ENCODE data around the gene GAS6. TPM values are rescaled to one million over a fixed set of nuclear protein-coding genes. Genes with fewer than 3 reads are reported as not detected.

GAS6 gene
- total and polyA plus RNA-seq, 9 of the 15 experiments (the other 6 are each of a cell fraction or from before 2014, with no cell fraction given): 0.14 to 9.7 (median 4.7) TPM; not detected in 1

GRCh38 chr13:113897161-113897560 is 33.3 kb upstream of the GAS6 start (continued):
- TF ChIP-seq SRF (CRISPR knock-in tag; IDR thresholded peaks at IDR 0.05): no peak
- no peak for TF ChIP-seq FOS (IDR thresholded peaks at IDR 0.05; ENCODE audit: extremely low read depth, insufficient read length)
- TF ChIP-seq CREB3L1 (IDR thresholded peaks at IDR 0.05; ENCODE audit: borderline replicate concordance, low read depth): no peak
- no peak for TF ChIP-seq ZNF140 (CRISPR knock-in tag; IDR thresholded peaks at IDR 0.05)
- no peak for TF ChIP-seq THAP7 (CRISPR knock-in tag; IDR thresholded peaks at IDR 0.05)

GRCh38 chr13:113895436-113895835 is 31.6 kb upstream of the GAS6 start:
- Histone ChIP-seq H3K79me2 (ENCODE audit: control insufficient read depth, insufficient read depth, low read length) (no peaks in the 10 kb centered on the region), H3K4me2 (ENCODE audit: insufficient read depth, low read length) (no peak overlapping the region), H2AFZ (ENCODE audit: low read depth, low read length) (no peak overlapping the region), H3K9me1 (ENCODE audit: control insufficient read depth, insufficient read depth, low read length) (no peaks in the 10 kb centered on the region), H3K27me3 (ENCODE audit: control insufficient read depth in 2 of 2, insufficient read depth in 2 of 2, low read length in 2 of 2) (peaks cover 7 to 20% of the 10 kb centered on the region in 2 experiments; a peak in 4 of 5 replicates), H3K4me1 (replicated peaks in 1 of 2; ENCODE audit: control insufficient read depth in 2 of 2, insufficient read depth in 2 of 2, low read length in 2 of 2) (no peaks in the 10 kb centered on the region), H4K20me1 (replicated peaks; ENCODE audit: control insufficient read depth, insufficient read depth, low read length) (no peaks in the 10 kb centered on the region), H3K9ac (ENCODE audit: insufficient read depth in 1 of 2, low read depth in 2 of 2, low read length in 2 of 2) (no peak overlapping the region), H3K4me3 (no peak overlapping the region), H3K36me3 (ENCODE audit: control insufficient read depth, insufficient read depth, low read length) (no peaks in the 10 kb centered on the region), H3K27ac (ENCODE audit: extremely low read depth, low read depth, low read length) (no peak overlapping the region), H3K9me3 (replicated peaks; ENCODE audit: control insufficient read depth, insufficient read depth, low read depth, low read length) (no peaks in the 10 kb centered on the region)
- DNase-seq (ENCODE audit: extremely low read depth in 1 of 4, low spot score in 3 of 4) (no peak), ATAC-seq (no peak), FAIRE-seq (no peak)
- POLR2A ChIA-PET: no interaction called here
- BruUV-seq (replicated peaks): no TSS peak
- WGBS (ENCODE audit: insufficient coverage, low coverage, missing lambda C conversion rate): 0% methylated on average over 1 of the region's 1 CpG
- CTCF ChIA-PET (ENCODE audit: low intra/inter-chr PET ratio): no interaction called here
- intact Hi-C loops (cut with micrococcal nuclease) (no loop called here), in situ Hi-C loops (cut with MboI) (no loop called here)
- TF ChIP-seq PREB (CRISPR knock-in tag; IDR thresholded peaks at IDR 0.05): no peak
- no peak for TF ChIP-seq ZNF224 (CRISPR knock-in tag; IDR thresholded peaks at IDR 0.05)
- TF ChIP-seq DLX4 (CRISPR knock-in tag; IDR thresholded peaks at IDR 0.05): no peak
- TF ChIP-seq ZNF785 (CRISPR knock-in tag; IDR thresholded peaks at IDR 0.05): no peak
- TF ChIP-seq KAT2B (IDR thresholded peaks at IDR 0.05; ENCODE audit: low read depth, low read length): no peak
- no peak for TF ChIP-seq SMARCA4 (IDR thresholded peaks at IDR 0.05)
- no peak for TF ChIP-seq PHF20 (IDR thresholded peaks at IDR 0.05; ENCODE audit: partially characterized antibody)
- no peak for TF ChIP-seq KDM1A (IDR thresholded peaks at IDR 0.05)
- TF ChIP-seq E2F1 (CRISPR knock-in tag; IDR thresholded peaks at IDR 0.05): no peak
- TF ChIP-seq DPF2 (IDR thresholded peaks at IDR 0.05): no peak
- TF ChIP-seq ARID3B (CRISPR knock-in tag; IDR thresholded peaks at IDR 0.05; ENCODE audit: borderline replicate concordance): no peak

Data from K562 (cell line).